Loucy (cell line): ENCODE results near the gene FREM2.

Experiments
- H2AFZ ChIP-seq: fragments of 200-600 bp; sonication (generic); 2 replicates; pipeline ENCODE4 v1.6.0; 2016; ENCODE audit warnings: antibody characterized with exemption, mild to moderate bottlenecking, low read length, moderate library complexity
- H3F3A ChIP-seq: fragments of 200-600 bp; 2 replicates; pipeline ENCODE4 v1.6.0; 2016; ENCODE audit warnings: antibody characterized with exemption, low read depth, mild to moderate bottlenecking
- H3K27me3 ChIP-seq: fragments of 200-600 bp; sonication (generic); 2 replicates; pipeline ENCODE4 v1.6.1; 2014; ENCODE audit warnings: low read length, mild to moderate bottlenecking; ENCODE audit not compliant: insufficient read depth, poor library complexity, severe bottlenecking
- H3K36me3 ChIP-seq: fragments of 200-600 bp; sonication (generic); 2 replicates; pipeline ENCODE4 v1.6.1; 2016; ENCODE audit warnings: low read length; ENCODE audit not compliant: insufficient read depth
- H3K4me1 ChIP-seq: fragments of 200-600 bp; sonication (generic); 2 replicates; pipeline ENCODE4 v1.5.1; 2014; ENCODE audit warnings: low read length, mild to moderate bottlenecking; ENCODE audit not compliant: insufficient read depth, poor library complexity, severe bottlenecking
- H3K4me2 ChIP-seq: fragments of 200-600 bp; sonication (generic); 2 replicates; pipeline ENCODE4 v1.6.0; 2014; ENCODE audit warnings: antibody characterized with exemption, low read length, low read depth, mild to moderate bottlenecking; ENCODE audit not compliant: poor library complexity, severe bottlenecking
- H3K4me3 ChIP-seq: fragments of 200-600 bp; sonication (generic); 2 replicates; pipeline ENCODE4 v1.5.1; 2014; ENCODE audit warnings: low read length, mild to moderate bottlenecking, mixed read lengths; ENCODE audit not compliant: poor library complexity, severe bottlenecking
- H3K79me2 ChIP-seq: fragments of 200-600 bp; sonication (generic); 2 replicates; pipeline ENCODE4 v1.6.1; 2014; ENCODE audit warnings: low read length; ENCODE audit not compliant: insufficient read depth
- H3K9ac ChIP-seq: fragments of 200-600 bp; sonication (generic); 2 replicates; pipeline ENCODE4 v1.6.0; 2014; ENCODE audit warnings: mild to moderate bottlenecking, low read depth, low read length, moderate library complexity; ENCODE audit not compliant: poor library complexity, severe bottlenecking
- H3K9me2 ChIP-seq: fragments of 200-600 bp; sonication (generic); replicated peaks from 2 replicates; pipeline ENCODE4 v1.6.1; 2016; ENCODE audit warnings: low read depth, low read length, mixed read lengths
- H3K9me3 ChIP-seq: fragments of 200-600 bp; sonication (generic); 2 replicates; pipeline ENCODE4 v1.6.1; 2014; ENCODE audit warnings: mild to moderate bottlenecking, antibody characterized with exemption, low read length, low read depth; ENCODE audit not compliant: insufficient read depth
- H4K20me1 ChIP-seq: fragments of 200-600 bp; sonication (generic); 2 replicates; pipeline ENCODE4 v1.6.0; 2014; ENCODE audit warnings: antibody characterized with exemption, low read length, mild to moderate bottlenecking; ENCODE audit not compliant: insufficient read depth, poor library complexity, severe bottlenecking
- CTCF ChIP-seq: fragments of 200-600 bp; sonication (generic); conservative IDR thresholded peaks from 2 replicates; pipeline ENCODE4 v1.5.1; 2014; ENCODE audit warnings: mild to moderate bottlenecking, antibody characterized with exemption, low read length
- EZH2phosphoT487 ChIP-seq: fragments of 200-600 bp; IDR thresholded peaks from 2 replicates; pipeline ENCODE4 v1.6.1; 2018; ENCODE audit warnings: antibody characterized with exemption, mild to moderate bottlenecking, moderate library complexity, borderline replicate concordance

Gene FREM2

GRCh38 chr13:38713046-38713445, 26.2 kb downstream of the FREM2 start:
- Histone ChIP-seq H3K36me3 (no peaks in the 10 kb centered on the region), H3K9ac (no peak overlapping the region), H3K79me2 (no peaks in the 10 kb centered on the region), H3F3A (no peaks in the 10 kb centered on the region), H3K4me1 (no peaks in the 10 kb centered on the region), H3K27me3 (no peaks in the 10 kb centered on the region), H3K4me3 (no peak overlapping the region), H3K4me2 (no peak overlapping the region), H2AFZ (no peak overlapping the region), H3K9me3 (no peaks in the 10 kb centered on the region), H3K9me2 (no peaks in the 10 kb centered on the region), H4K20me1 (no peaks in the 10 kb centered on the region)
- no peak for TF ChIP-seq CTCF

GRCh38 chr13:38718374-38718773, 31.5 kb downstream of the FREM2 start:
- no peaks in the 10 kb centered on the region for H3K27me3 ChIP-seq
- no peaks in the 10 kb centered on the region for H3K9me2 ChIP-seq
- H3K36me3 ChIP-seq: no peaks in the 10 kb centered on the region
- no peak for TF ChIP-seq CTCF
- no peak overlapping the region for H3K9ac ChIP-seq
- no peaks in the 10 kb centered on the region for H3F3A ChIP-seq
- no peaks in the 10 kb centered on the region for H3K9me3 ChIP-seq
- no peak overlapping the region for H3K4me3 ChIP-seq
- H3K4me1 ChIP-seq: no peaks in the 10 kb centered on the region
- no peak overlapping the region for H3K4me2 ChIP-seq
- no peaks in the 10 kb centered on the region for H3K79me2 ChIP-seq
- no peak overlapping the region for H2AFZ ChIP-seq
- no peaks in the 10 kb centered on the region for H4K20me1 ChIP-seq

GRCh38 chr13:38730332-38730731, 43.5 kb downstream of the FREM2 start:
- H3K9ac ChIP-seq: no peak overlapping the region

More at GRCh38 chr13:38730332-38730731, 43.5 kb downstream of the FREM2 start:
- TF ChIP-seq EZH2phosphoT487: no peak
- TF ChIP-seq CTCF: no peak
- no peak overlapping the region for H3K4me2 ChIP-seq
- H3K27me3 ChIP-seq: no peaks in the 10 kb centered on the region
- no peaks in the 10 kb centered on the region for H3K4me1 ChIP-seq
- no peaks in the 10 kb centered on the region for H3K36me3 ChIP-seq
- no peaks in the 10 kb centered on the region for H3K9me2 ChIP-seq
- H3F3A ChIP-seq: no peaks in the 10 kb centered on the region
- no peaks in the 10 kb centered on the region for H3K79me2 ChIP-seq
- H4K20me1 ChIP-seq: no peaks in the 10 kb centered on the region
- no peaks in the 10 kb centered on the region for H3K9me3 ChIP-seq
- no peak overlapping the region for H2AFZ ChIP-seq
- H3K4me3 ChIP-seq: no peak overlapping the region
